SU-DHL-6 (cell line): Measurements from ENCODE around the gene ANO2.

ENCODE experiments used
- EZH2phosphoT487 ChIP-seq: fragments of 200-600 bp; sonication (generic), shearing (Covaris generic); conservative IDR thresholded peaks from 2 replicates; pipeline ENCODE4 v1.6.1; 2018; ENCODE audit warnings: mild to moderate bottlenecking, antibody characterized with exemption, low read length, moderate library complexity, mixed read lengths
- TF ChIP-seq, protein P1 (sequence below): fragments of 200-600 bp; sonication (generic); IDR thresholded peaks from one replicate; pipeline ENCODE4 v1.5.1; 2017; ENCODE audit warnings: antibody characterized with exemption, mild to moderate bottlenecking, low read length, moderate library complexity; ENCODE audit not compliant: insufficient read depth, poor library complexity, severe bottlenecking

DNA sequence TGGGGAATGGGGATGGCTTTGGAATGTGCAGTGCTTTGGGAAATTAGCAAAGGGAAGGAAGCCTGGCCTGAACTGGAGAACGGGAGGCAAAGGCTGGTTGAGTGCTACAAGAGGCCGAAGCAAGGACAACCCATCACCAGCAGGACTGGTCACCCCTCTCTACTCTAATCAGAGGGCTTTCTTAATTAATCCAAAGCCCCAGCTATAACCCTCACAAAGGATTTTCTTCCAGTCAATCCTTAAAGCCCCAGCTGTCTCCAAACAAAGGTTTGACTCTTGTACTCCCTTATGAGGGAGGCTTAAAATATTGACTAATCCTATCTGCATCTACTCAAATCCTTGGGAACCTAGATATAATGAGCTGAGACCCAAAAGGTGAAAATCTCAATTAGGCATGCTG, 256.8 kb downstream of the ANO2 start:
- TF ChIP-seq, protein P1, sequence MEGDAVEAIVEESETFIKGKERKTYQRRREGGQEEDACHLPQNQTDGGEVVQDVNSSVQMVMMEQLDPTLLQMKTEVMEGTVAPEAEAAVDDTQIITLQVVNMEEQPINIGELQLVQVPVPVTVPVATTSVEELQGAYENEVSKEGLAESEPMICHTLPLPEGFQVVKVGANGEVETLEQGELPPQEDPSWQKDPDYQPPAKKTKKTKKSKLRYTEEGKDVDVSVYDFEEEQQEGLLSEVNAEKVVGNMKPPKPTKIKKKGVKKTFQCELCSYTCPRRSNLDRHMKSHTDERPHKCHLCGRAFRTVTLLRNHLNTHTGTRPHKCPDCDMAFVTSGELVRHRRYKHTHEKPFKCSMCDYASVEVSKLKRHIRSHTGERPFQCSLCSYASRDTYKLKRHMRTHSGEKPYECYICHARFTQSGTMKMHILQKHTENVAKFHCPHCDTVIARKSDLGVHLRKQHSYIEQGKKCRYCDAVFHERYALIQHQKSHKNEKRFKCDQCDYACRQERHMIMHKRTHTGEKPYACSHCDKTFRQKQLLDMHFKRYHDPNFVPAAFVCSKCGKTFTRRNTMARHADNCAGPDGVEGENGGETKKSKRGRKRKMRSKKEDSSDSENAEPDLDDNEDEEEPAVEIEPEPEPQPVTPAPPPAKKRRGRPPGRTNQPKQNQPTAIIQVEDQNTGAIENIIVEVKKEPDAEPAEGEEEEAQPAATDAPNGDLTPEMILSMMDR: no peak
- TF ChIP-seq EZH2phosphoT487: no peak
